NCI-H446 (cell line): ENCODE data around the gene TAS1R1.

Source experiments
- DNase-seq, 2 experiments: peaks; one replicate each; lab custom pipeline; 2025; lab: John Stamatoyannopoulos, UW

Gene TAS1R1

GRCh38 chr1:6554907-6555778 is at the start of gene TAS1R1:
TSS of gene TAS1R1 (plus strand) at chr1:6555307. CDS start at chr1:6555374, 67 bp downstream.
- DNase-seq = peak in 1 of 2 experiments; percentile 35

DNA sequence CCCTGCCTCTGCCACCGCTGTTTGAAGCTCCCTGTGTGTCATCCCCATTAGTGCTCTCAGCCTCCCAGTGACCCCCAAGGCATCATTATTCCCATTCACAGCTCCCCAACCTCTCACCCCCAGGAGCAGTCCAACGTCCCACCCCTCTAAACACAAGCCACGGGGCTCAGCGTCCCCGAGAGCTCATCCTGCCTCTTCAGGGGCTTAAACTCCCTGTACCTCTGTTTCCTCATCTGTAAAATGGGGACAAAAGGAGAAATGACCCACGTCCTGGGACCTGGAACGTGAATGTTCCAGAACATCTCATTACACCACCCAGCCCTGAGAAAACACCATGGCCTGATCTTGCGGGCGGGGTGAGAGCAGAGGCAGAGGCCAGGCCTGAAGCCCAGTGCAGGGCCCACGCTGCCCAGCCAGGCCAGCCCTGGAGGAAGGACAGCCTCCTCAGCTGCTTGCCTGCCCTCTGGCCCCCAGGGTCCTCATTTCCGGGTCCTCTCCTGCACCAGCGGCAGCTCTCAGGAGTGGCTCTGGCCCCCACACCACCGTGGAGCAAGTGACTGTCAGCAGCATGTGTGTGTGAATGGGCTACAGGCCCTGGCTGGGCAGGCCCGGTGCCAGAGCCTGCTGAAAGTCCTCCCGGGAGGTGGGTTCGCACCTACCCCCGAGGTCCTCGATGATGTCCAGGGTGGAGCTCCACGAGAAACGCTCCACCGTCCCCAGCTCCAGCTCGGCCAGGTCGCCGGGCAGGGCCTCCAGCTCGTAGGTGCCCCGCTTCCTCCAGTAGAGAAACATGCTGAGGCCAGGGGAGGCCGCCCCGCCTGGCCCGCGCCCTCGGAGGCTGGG is 49.5 kb upstream of the TAS1R1 start:
- no peak for DNase-seq

DNA sequence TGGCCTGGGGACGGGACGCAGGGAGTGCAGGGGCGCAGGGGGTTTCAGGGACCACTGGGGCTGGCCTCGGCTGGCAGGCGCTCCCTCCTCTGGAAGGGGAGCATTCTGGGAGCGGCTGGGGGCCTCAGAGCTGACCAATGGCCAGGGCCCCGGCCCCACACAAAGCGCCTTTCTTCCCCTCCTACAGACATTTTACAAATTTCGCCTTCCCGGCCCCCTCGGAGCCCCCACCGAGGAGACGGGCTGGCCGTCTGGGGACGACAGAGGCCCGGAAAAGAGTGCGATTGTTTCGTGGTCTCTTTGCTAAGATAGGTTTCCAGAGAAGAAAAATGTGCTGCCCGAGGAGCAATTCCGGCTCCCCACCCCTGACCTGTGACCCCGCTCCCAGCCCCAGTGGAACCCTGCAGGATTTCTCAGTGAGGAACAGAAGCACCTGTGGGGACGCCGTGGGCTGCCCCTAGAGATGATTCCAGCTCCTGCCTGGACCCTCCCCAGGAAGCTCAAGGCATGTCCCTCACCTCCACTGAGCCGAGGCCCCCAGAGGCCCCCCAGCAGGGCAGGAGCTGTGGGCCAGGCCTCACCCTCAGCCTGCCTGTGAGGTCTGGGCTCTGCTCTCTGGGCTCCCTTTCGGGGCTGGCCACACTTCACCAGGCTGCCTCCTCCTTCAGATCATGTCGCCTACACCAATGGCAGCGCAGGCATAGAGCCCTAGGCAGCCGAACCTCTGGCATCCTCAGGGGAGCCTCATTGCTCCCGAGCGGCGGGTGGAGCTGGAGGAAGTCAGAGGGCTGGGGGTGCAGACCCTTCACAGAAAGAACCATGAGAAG is 48.7 kb upstream of the TAS1R1 start:
- no peak for DNase-seq

DNA sequence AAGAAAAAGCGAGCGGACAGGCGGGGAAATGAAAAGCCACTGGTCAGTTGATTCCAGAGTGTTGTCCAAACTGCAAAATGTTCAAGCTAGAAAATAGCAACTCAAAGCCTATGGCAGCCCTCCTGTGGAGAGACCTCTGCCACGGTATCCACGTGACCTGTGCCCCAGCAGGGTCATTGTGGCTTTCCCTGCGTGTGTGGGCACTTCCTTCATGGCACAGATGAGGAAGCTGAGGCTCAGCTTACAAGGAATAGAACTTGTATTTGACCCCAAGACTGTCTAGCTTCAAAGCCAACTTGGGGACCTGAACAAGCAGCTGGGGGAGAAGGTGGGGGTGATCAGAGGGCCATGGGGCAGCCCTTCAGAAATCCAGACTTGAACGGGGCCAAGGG is 48.1 kb upstream of the TAS1R1 start:
- no peak for DNase-seq

GRCh38 chr1:6507461-6507911 is 47.6 kb upstream of the TAS1R1 start:
- DNase-seq = peak; percentile 70 to 86

DNA sequence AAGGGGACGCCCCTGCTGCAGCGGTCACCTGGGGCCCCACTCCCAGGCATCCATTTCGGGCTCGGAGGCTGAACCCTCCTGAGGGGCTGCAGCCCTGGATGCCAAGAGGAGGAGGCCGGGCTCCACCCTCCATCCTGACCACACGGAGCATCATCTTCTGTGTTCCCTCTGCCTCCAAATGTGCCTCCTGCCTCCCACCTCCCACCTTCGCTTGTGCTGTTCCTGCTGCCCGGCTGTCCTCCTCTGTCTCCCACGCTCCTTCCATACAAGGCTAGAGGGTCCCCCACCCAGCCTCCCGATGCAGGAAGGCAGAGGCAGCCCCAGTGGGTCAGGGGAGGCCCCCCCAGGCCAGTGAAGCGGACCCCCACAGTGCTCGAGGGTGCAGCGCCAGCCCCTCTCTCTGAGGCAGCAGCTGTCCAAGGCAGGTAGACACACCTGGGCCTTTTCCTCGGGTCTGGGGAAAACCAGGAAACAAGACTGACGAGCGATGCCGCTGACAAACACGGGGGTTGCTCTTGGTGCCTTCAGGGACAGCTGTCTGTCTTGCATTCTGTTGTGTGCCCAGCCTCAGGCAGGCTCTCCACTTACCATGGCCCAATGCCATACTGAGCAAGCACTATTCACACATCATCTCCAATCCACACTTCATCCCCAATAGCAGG is 46.8 kb upstream of the TAS1R1 start:
- peak in 1 of 2 experiments; percentile 70 for DNase-seq

- no peak for DNase-seq
Observed at GRCh38 chr1:6508816-6509189, 46.3 kb upstream of the TAS1R1 start.

DNA sequence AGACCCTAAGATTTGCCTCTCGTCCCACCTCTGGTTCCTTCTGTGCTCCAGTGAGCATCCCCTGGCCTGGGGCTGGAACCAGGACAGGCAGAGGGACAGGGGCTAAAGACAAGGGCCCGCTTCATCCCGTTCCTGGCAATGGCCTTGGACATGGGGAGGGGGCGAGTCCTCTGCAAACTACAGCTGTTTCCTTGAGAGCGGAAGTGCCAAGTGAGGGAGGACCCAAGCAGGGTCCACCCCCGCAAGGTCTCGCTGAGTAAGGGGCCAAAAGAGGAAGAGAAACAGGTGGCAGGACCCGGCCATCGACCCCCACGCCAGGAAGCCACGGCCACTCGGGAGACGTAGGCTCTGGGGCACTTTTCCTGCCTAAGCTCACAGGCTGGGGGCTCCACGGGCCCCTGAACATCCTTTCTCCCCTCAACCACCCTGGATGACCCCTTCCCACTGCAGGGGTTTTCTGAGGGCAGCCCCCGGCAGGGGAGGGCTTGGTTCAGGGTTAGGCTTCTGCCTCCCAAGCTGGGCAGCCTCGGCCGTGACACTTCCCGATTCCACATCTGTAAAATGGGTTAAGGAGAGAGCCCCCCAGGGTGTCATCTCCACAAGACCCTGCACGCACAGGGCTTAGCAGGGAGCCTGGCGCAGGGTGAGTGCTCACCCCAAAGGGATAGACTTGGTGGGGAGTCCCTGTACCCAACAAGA is 45.7 kb upstream of the TAS1R1 start:
- no peak for DNase-seq

DNA sequence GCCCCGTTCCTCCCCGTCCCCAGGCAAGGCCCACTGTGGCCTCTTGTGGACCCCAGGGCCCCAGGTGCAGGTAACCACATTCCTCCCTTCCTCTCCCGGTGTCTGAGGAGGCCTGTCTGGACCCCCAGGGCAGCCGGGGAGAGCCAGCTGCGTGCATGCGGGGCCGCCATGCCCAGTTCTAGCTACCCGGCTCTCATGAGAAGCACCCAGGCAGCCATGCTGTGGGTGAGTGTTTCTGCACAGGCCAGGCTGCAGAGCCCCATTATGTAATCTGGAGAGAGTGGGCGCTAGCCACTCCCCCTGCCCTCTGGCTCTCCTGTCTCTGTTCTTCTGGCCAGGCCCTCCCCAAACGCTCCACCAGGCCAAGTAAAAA is 45.2 kb upstream of the TAS1R1 start:
- no peak for DNase-seq

GRCh38 chr1:6510493-6510892 is 44.6 kb upstream of the TAS1R1 start:
- no peak for DNase-seq

- DNase-seq = peak in 1 of 2 experiments; percentile 75
Observed at GRCh38 chr1:6511056-6511455, 44.1 kb upstream of the TAS1R1 start.

- no peak for DNase-seq
Observed at GRCh38 chr1:6511561-6512244, 43.4 kb upstream of the TAS1R1 start.

- DNase-seq = no peak
Observed at GRCh38 chr1:6512245-6512907, 42.7 kb upstream of the TAS1R1 start.

GRCh38 chr1:6512908-6513280 is 42.2 kb upstream of the TAS1R1 start:
- no peak for DNase-seq

DNA sequence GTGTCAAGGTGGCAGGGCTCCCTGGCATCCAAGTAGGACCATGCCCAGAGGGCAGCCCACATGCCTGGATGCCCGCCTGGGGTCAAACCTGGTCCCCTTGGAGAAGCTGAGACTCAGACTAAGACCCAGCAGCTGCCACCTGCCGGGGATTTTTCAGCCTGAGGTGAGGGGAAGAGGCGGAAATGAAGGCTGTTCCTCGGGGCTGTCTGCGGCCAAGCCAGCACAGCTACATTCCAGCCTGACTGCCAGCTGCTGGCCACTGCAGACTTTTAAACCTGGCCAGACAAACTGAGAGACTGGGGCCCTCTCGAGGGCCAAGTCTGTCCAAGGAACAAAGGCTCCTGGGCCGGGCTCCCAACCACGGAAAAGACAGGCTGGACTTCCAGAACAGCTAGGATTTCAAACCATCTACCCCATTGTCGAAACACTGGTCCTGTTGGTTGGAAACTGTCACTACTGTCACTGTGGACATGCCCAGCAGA is 41.7 kb upstream of the TAS1R1 start:
- no peak for DNase-seq

DNA sequence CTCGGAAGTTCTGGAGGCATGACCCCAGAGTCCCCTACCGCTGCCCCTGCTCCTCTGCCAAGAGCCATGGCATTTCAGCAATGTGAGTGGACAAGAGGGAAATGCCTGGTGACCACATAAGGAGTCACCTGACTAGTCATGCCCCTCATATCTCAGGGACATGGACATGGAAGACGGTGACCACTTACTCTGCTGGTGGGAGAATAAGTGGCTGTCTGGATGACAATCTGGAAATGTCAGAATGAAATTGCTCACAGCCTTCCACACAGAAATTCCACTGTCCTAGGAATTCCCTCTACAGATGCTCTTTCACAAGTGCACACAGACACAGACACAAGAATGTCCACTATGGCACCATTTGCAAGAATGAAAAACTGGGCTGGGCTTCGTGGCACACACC is 39.3 kb upstream of the TAS1R1 start:
- DNase-seq = no peak

DNA sequence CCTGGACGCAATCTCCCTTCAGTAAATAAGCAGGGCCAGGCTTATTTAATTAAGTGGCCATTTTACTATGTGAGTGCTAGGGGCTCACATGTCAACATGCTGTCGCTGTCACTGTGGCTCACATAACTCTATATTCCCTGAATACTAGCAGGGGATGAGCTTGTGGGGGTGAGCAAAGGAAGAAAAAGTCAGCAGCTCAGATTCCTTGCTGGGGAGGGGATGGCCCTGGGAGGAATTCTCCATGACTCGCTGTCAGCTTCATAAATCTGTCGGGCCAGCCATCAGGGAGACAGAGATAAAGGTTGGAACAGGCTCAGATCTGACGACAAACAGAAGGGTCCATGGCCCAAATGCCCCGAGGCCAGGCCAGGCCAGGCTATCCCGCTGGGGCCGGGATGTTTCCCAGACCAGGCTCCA is 37.7 kb upstream of the TAS1R1 start:
- DNase-seq = no peak

DNA sequence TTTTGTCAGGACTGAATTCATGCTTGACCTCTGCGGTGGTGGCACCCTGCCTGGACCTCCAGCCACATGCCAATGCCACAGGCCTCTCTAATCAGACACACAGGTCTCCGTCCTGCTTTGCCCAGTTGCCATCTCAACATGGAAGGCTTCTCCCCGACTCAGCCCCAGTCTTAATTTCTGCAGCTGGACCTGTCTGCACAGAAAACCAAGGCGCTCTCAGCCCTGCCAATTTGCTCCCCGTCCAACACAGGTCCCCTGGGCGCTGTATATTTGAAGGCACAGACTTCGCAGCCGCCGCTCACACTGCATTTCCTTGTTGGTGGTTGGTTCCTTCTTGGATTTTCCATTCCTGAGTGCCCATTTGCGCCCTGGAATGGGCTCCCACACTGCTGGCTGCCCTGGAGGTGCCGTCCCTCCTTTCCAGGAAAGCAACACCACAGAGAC is 35.6 kb upstream of the TAS1R1 start:
- DNase-seq = peak; percentile 80 to 87

- peak; percentile 89 to 92 for DNase-seq
Observed at GRCh38 chr1:6519935-6520671, 35.0 kb upstream of the TAS1R1 start.
